MCF 10A (cell line): ENCODE data around the gene TBRG1. TPM values are rescaled to one million over a fixed set of nuclear protein-coding genes. Genes with fewer than 3 reads are reported as not detected.
A peak's percentile ranks its signal among the peaks of the same experiment; 100 is the strongest.
"Not testable (repeated sequence)": the region's sequence is repeated elsewhere in the genome, so short reads cannot be mapped to it uniquely, and the experiment has no call there.

Experiments
- BruUV-seq: library from RNA; stranded (reverse); fragments of 400-500 nt; replicated peaks from 2 replicates; lab custom pipeline; 2021; lab: Mats Ljungman, UMichigan
- CTCF ChIA-PET: fragments of 300-600 bp; sonication (Branson Sonifier 250); formaldehyde crosslinking; extraction: SDS; loops from one replicate; lab custom pipeline; 2021; ENCODE audit warnings: antibody characterized with exemption, inconsistent platforms; lab: Yijun Ruan, JAX
- POLR2A ChIA-PET: fragments of 300-600, 350-650 bp; sonication (Branson Sonifier 250); formaldehyde crosslinking; extraction: SDS; loops from one replicate; lab custom pipeline; 2020; ENCODE audit warnings: antibody characterized with exemption, inconsistent platforms; lab: Yijun Ruan, JAX
- DNase-seq: peaks from one replicate; pipeline ENCODE4 v3.0.0-alpha.2; 2018; ENCODE audit not compliant: unreplicated experiment
- H3K27ac Mint-ChIP-seq: one replicate; pipeline ENCODE4 v1.8.0; 2022; ENCODE audit warnings: mild to moderate bottlenecking, low read depth, mixed read lengths; ENCODE audit not compliant: unreplicated experiment
- H3K27me3 Mint-ChIP-seq: one replicate; pipeline ENCODE4 v1.8.0; 2022; ENCODE audit warnings: mixed read lengths; ENCODE audit not compliant: insufficient read depth, unreplicated experiment
- H3K36me3 Mint-ChIP-seq: one replicate; pipeline ENCODE4 v1.8.0; 2022; ENCODE audit warnings: mild to moderate bottlenecking, moderate library complexity, mixed read lengths; ENCODE audit not compliant: insufficient read depth, unreplicated experiment
- H3K4me1 Mint-ChIP-seq: one replicate; pipeline ENCODE4 v1.8.0; 2022; ENCODE audit warnings: mixed read lengths; ENCODE audit not compliant: insufficient read depth, unreplicated experiment
- H3K4me3 Mint-ChIP-seq: one replicate; pipeline ENCODE4 v1.8.0; 2022; ENCODE audit warnings: mild to moderate bottlenecking, moderate library complexity, mixed read lengths; ENCODE audit not compliant: unreplicated experiment
- H3K9me3 Mint-ChIP-seq: one replicate; pipeline ENCODE4 v1.8.0; 2022; ENCODE audit warnings: mixed read lengths; ENCODE audit not compliant: unreplicated experiment
- intact Hi-C: fragments of 100-400 bp; cut with micrococcal nuclease; formaldehyde crosslinking; loops from 2 replicates; pipeline ENCODE4 v1.14.1; 2022
- total RNA-seq: library from RNA; stranded (reverse); gene quantifications from 2 replicates; pipeline ENCODE4 v1.2.3, GENCODE V29; 2022
- TF ChIP-seq, protein P1 (sequence below): fragments of 200-600 bp; IDR thresholded peaks from one replicate; pipeline ENCODE4 v1.8.0; 2022; ENCODE audit warnings: antibody characterized with exemption, mild to moderate bottlenecking; ENCODE audit not compliant: unreplicated experiment

Gene TBRG1
- total RNA-seq, 1 experiment from 2014 or later: 54.0 TPM

- Mint-ChIP-seq H3K36me3 (no peaks in the 10 kb centered on the region), H3K27me3 (peaks cover 72% of the 10 kb centered on the region), H3K4me3 (no peak overlapping the region), H3K27ac (no peak overlapping the region), H3K9me3 (no peaks in the 10 kb centered on the region), H3K4me1 (no peaks in the 10 kb centered on the region)
- BruUV-seq: no TSS peak
- TF ChIP-seq, protein P1, sequence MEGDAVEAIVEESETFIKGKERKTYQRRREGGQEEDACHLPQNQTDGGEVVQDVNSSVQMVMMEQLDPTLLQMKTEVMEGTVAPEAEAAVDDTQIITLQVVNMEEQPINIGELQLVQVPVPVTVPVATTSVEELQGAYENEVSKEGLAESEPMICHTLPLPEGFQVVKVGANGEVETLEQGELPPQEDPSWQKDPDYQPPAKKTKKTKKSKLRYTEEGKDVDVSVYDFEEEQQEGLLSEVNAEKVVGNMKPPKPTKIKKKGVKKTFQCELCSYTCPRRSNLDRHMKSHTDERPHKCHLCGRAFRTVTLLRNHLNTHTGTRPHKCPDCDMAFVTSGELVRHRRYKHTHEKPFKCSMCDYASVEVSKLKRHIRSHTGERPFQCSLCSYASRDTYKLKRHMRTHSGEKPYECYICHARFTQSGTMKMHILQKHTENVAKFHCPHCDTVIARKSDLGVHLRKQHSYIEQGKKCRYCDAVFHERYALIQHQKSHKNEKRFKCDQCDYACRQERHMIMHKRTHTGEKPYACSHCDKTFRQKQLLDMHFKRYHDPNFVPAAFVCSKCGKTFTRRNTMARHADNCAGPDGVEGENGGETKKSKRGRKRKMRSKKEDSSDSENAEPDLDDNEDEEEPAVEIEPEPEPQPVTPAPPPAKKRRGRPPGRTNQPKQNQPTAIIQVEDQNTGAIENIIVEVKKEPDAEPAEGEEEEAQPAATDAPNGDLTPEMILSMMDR: no peak
- ChIA-PET POLR2A (no interaction called here), CTCF (interaction anchor here (0.8 to 2.0 kb wide), 2 partner anchors 12 to 257 kb away, joined by 3 to 6 read pairs; no protein-coding TSS in a partner anchor)
- intact Hi-C loops: no loop called here
- DNase-seq: no peak
These were observed 25.0 kb upstream of the TBRG1 start for GRCh38 chr11:124597626-124598025.

DNA sequence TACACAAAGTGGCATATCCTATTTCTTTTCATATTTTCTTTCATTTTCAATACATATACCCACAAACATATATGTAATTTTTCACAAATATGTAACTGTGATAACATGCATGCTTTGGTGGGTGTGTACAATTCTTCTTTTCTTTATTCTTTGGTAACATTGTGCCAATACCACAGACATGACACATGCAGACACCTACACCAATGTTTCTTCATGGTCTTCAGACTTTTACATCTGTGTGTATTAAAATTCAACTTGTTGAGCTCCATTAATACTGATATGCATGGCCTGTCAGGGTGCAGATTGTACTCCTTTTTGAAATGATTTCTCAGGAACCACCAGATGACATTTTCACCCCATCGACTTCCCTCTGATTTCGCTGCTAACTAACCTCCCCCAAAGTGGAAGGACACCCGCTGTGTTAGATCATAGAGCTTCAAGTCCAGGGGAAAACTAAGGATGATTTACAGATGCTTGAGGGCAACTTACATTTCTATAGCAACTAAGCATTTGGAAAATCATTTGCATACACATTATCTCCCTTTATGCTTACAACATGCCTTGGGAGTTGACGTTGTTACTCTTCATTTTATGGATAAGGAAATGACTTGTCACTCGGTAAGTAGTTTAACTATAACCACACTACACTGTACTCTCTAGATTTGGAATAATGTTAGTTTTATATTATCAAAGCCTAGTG, 21.9 kb upstream of the TBRG1 start:
- Mint-ChIP-seq H3K4me3 (no peak overlapping the region), H3K27ac (no peak overlapping the region), H3K9me3 (no peaks in the 10 kb centered on the region), H3K27me3 (peaks cover 49% of the 10 kb centered on the region), H3K36me3 (no peaks in the 10 kb centered on the region), H3K4me1 (no peaks in the 10 kb centered on the region)
- no TSS peak for BruUV-seq
- no peak for DNase-seq
- ChIA-PET POLR2A (interaction anchor here (1.0 kb wide), 1 partner anchor 19 kb away, joined by 3 read pairs; no protein-coding TSS in a partner anchor), CTCF (interaction anchor here (0.6 to 1.2 kb wide), 3 partner anchors 14 to 198 kb away, joined by 3 to 5 read pairs (median 3); no protein-coding TSS in a partner anchor)
- intact Hi-C loops: no loop called here
- TF ChIP-seq, protein P1: no peak

GRCh38 chr11:124602193-124602592, 20.5 kb upstream of the TBRG1 start:
- H3K27me3 Mint-ChIP-seq: peaks cover 35% of the 10 kb centered on the region
- intact Hi-C loops: no loop called here
- no TSS peak for BruUV-seq
- H3K36me3 Mint-ChIP-seq: no peaks in the 10 kb centered on the region
- peak; percentile 52 for DNase-seq
- H3K4me1 Mint-ChIP-seq: no peaks in the 10 kb centered on the region
- CTCF ChIA-PET: interaction anchor here (0.6 kb wide), 1 partner anchor 169 kb away, joined by 7 read pairs; no protein-coding TSS in a partner anchor
- H3K9me3 Mint-ChIP-seq: no peaks in the 10 kb centered on the region
- H3K27ac Mint-ChIP-seq: no peak overlapping the region
- TF ChIP-seq, protein P1: no peak
- POLR2A ChIA-PET: interaction anchor here (1.0 to 3.0 kb wide), 2 partner anchors 17 to 21 kb away, joined by 3 to 10 read pairs; partner anchors contain the start of gene TBRG1
- no peak overlapping the region for H3K4me3 Mint-ChIP-seq

- H3K36me3 Mint-ChIP-seq, DNase-seq, H3K4me1 Mint-ChIP-seq, BruUV-seq, H3K4me3 Mint-ChIP-seq, H3K27ac Mint-ChIP-seq, H3K9me3 Mint-ChIP-seq, intact Hi-C loops: not testable (repeated sequence)
- ChIA-PET POLR2A (interaction anchor here (3.0 kb wide), 1 partner anchor 20 kb away, joined by 10 read pairs; the partner anchor contains the start of gene TBRG1), CTCF (interaction anchor here (0.6 kb wide), 1 partner anchor 711 kb away, joined by 4 read pairs; no protein-coding TSS in a partner anchor)
- H3K27me3 Mint-ChIP-seq: peaks cover 29% of the 10 kb centered on the region
These were observed 19.9 kb upstream of the TBRG1 start for GRCh38 chr11:124602723-124603122.
